NCI-H146 (cell line): ENCODE data around the gene CELSR1.

Source experiments
- DNase-seq: peaks from one replicate; lab custom pipeline; 2025; lab: John Stamatoyannopoulos, UW

CELSR1 gene

GRCh38 chr22:46363611-46364321 is 173.7 kb downstream of the CELSR1 start:
- no peak for DNase-seq

- no peak for DNase-seq
Observed at GRCh38 chr22:46362934-46363515, 174.4 kb downstream of the CELSR1 start.

GRCh38 chr22:46362203-46362933 is 175.1 kb downstream of the CELSR1 start:
- peak; percentile 92 for DNase-seq

GRCh38 chr22:46361826-46362202 is 175.6 kb downstream of the CELSR1 start:
- no peak for DNase-seq

- no peak for DNase-seq
Observed at GRCh38 chr22:46360891-46361290, 176.5 kb downstream of the CELSR1 start.

GRCh38 chr22:46360097-46360496 is 177.3 kb downstream of the CELSR1 start:
- no peak for DNase-seq

- no peak for DNase-seq
Observed at GRCh38 chr22:46359362-46359761, 178.1 kb downstream of the CELSR1 start.

GRCh38 chr22:46358766-46359165 is 178.7 kb downstream of the CELSR1 start:
- no peak for DNase-seq

GRCh38 chr22:46357711-46358520 is 179.5 kb downstream of the CELSR1 start:
- DNase-seq = no peak

GRCh38 chr22:46356496-46357480 is 180.6 kb downstream of the CELSR1 start:
- DNase-seq = no peak

GRCh38 chr22:46355996-46356471 is 181.4 kb downstream of the CELSR1 start:
- DNase-seq = no peak

GRCh38 chr22:46355369-46355995 is 181.9 kb downstream of the CELSR1 start:
- peak; percentile 31 for DNase-seq

GRCh38 chr22:46354993-46355305 is 182.5 kb downstream of the CELSR1 start:
- no peak for DNase-seq

- DNase-seq = no peak
Observed at GRCh38 chr22:46354176-46354992, 183.0 kb downstream of the CELSR1 start.

- no peak for DNase-seq
Observed at GRCh38 chr22:46353483-46354105, 183.8 kb downstream of the CELSR1 start.

GRCh38 chr22:46352691-46353386 is 184.6 kb downstream of the CELSR1 start:
- no peak for DNase-seq

GRCh38 chr22:46352276-46352675 is 185.1 kb downstream of the CELSR1 start:
- no peak for DNase-seq

GRCh38 chr22:46351767-46352166 is 185.7 kb downstream of the CELSR1 start:
- DNase-seq = no peak
